OCI-LY3 (cell line): ENCODE results near the gene RAB20.

Experiments used
- H2AFZ ChIP-seq: fragments of 200-600, 300-600 bp; shearing (Covaris generic); 2 replicates; pipeline ENCODE4 v1.6.0; 2014; ENCODE audit warnings: antibody characterized with exemption, low read depth, low read length
- H3K27ac ChIP-seq: fragments of 200-600, 300-600 bp; sonication (generic); 2 replicates; pipeline ENCODE4 v1.5.1; 2014; ENCODE audit warnings: mild to moderate bottlenecking, low read length, moderate library complexity, mixed read lengths
- H3K27me3 ChIP-seq: fragments of 200-600, 300-600 bp; sonication (generic); 2 replicates; pipeline ENCODE4 v1.6.1; 2014; ENCODE audit warnings: low read depth, low read length, mixed read lengths
- H3K36me3 ChIP-seq: fragments of 200-600, 300-600 bp; sonication (generic); replicated peaks from 2 replicates; pipeline ENCODE3; 2014; ENCODE audit warnings: low read depth, low read length, mixed read lengths
- H3K4me1 ChIP-seq: fragments of 300-600, 200-600 bp; sonication (generic); 2 replicates; pipeline ENCODE4 v1.6.1; 2014; ENCODE audit warnings: low read length, mixed read lengths
- H3K4me2 ChIP-seq: fragments of 200-600, 300-600 bp; sonication (generic); 2 replicates; pipeline ENCODE4 v1.6.1; 2014; ENCODE audit warnings: low read length, mixed read lengths
- H3K4me3 ChIP-seq: fragments of 300-600, 200-600 bp; sonication (generic); 2 replicates; pipeline ENCODE4 v1.5.1; 2014; ENCODE audit warnings: antibody characterized with exemption, mild to moderate bottlenecking, low read length, moderate library complexity
- H3K79me2 ChIP-seq: fragments of 300-600, 200-600 bp; shearing (Covaris generic); 2 replicates; pipeline ENCODE4 v1.6.1; 2014; ENCODE audit warnings: mild to moderate bottlenecking, low read length, mixed read lengths
- H3K9ac ChIP-seq: fragments of 300-600, 200-600 bp; shearing (Covaris generic); 2 replicates; pipeline ENCODE4 v1.6.0; 2014; ENCODE audit warnings: mild to moderate bottlenecking, low read length, moderate library complexity
- H3K9me3 ChIP-seq: fragments of 200-600, 300-600 bp; shearing (Covaris generic); 2 replicates; pipeline ENCODE4 v1.6.1; 2014; ENCODE audit warnings: low read length, mixed read lengths; ENCODE audit not compliant: insufficient read depth
- H4K20me1 ChIP-seq: fragments of 200-600, 300-600 bp; sonication (generic); 2 replicates; pipeline ENCODE4 v1.6.1; 2016; ENCODE audit warnings: low read length, mixed read lengths; ENCODE audit not compliant: insufficient read depth
- CTCF ChIP-seq: fragments of 200-600, 300-600 bp; sonication (generic); IDR thresholded peaks from 2 replicates; pipeline ENCODE4 v1.5.1; 2014; ENCODE audit warnings: antibody characterized with exemption, low read length, low read depth
- EZH2phosphoT487 ChIP-seq: fragments of 200-600 bp; shearing (Covaris generic); IDR thresholded peaks from 2 replicates; pipeline ENCODE4 v1.6.1; 2018; ENCODE audit warnings: antibody characterized with exemption, mixed run types, low read depth

Gene RAB20

GRCh38 chr13:110520431-110521295 lies 40.9 kb downstream of the RAB20 start:
- Histone ChIP-seq H3K27me3 (peaks cover 52% of the 10 kb centered on the region), H3K4me1 (peaks cover 11% of the 10 kb centered on the region), H2AFZ (no peak overlapping the region), H3K4me3 (no peak overlapping the region), H3K27ac (no peak overlapping the region), H4K20me1 (no peaks in the 10 kb centered on the region), H3K36me3 (no peaks in the 10 kb centered on the region), H3K79me2 (no peaks in the 10 kb centered on the region), H3K4me2 (no peak overlapping the region), H3K9me3 (no peaks in the 10 kb centered on the region), H3K9ac (no peak overlapping the region)
- TF ChIP-seq EZH2phosphoT487 (no peak), CTCF (no peak)

- H3K4me2 ChIP-seq, result no peak overlapping the region
- H3K9me3 ChIP-seq, result no peaks in the 10 kb centered on the region
- no peaks in the 10 kb centered on the region for H4K20me1 ChIP-seq
- H3K79me2 ChIP-seq, result no peaks in the 10 kb centered on the region
- H3K9ac ChIP-seq, result no peak overlapping the region
- peaks cover 6% of the 10 kb centered on the region for H3K4me1 ChIP-seq
- peaks cover 58% of the 10 kb centered on the region for H3K27me3 ChIP-seq
- H3K36me3 ChIP-seq, result no peaks in the 10 kb centered on the region
- TF ChIP-seq EZH2phosphoT487 (no peak), CTCF (no peak)
- no peak overlapping the region for H2AFZ ChIP-seq
- no peak overlapping the region for H3K27ac ChIP-seq
- no peak overlapping the region for H3K4me3 ChIP-seq
Observed at GRCh38 chr13:110519506-110519905, 42.0 kb downstream of the RAB20 start.

- TF ChIP-seq EZH2phosphoT487, result no peak
- TF ChIP-seq CTCF, result no peak
- Histone ChIP-seq H3K27ac (no peak overlapping the region), H3K4me2 (no peak overlapping the region)
Observed at GRCh38 chr13:110519046-110519445, 42.5 kb downstream of the RAB20 start.

GRCh38 chr13:110518571-110518970 lies 43.0 kb downstream of the RAB20 start:
- Histone ChIP-seq H3K27ac (no peak overlapping the region), H3K9ac (no peak overlapping the region), H3K4me1 (peaks cover 6% of the 10 kb centered on the region), H3K36me3 (no peaks in the 10 kb centered on the region), H4K20me1 (no peaks in the 10 kb centered on the region), H3K9me3 (no peaks in the 10 kb centered on the region), H3K27me3 (peaks cover 55% of the 10 kb centered on the region), H3K79me2 (no peaks in the 10 kb centered on the region), H2AFZ (no peak overlapping the region), H3K4me2 (no peak overlapping the region), H3K4me3 (no peak overlapping the region)
- TF ChIP-seq CTCF, result no peak
- no peak for TF ChIP-seq EZH2phosphoT487

More at GRCh38 chr13:110519046-110519445, 42.5 kb downstream of the RAB20 start:
- Histone ChIP-seq H3K4me3 (no peak overlapping the region), H3K79me2 (no peaks in the 10 kb centered on the region), H2AFZ (no peak overlapping the region), H4K20me1 (no peaks in the 10 kb centered on the region), H3K9me3 (no peaks in the 10 kb centered on the region), H3K9ac (no peak overlapping the region), H3K36me3 (no peaks in the 10 kb centered on the region), H3K27me3 (peaks cover 57% of the 10 kb centered on the region), H3K4me1 (peaks cover 6% of the 10 kb centered on the region)
